Lower leg skin (tissue), 3 donors: ENCODE results near the gene TNIK.

Source experiments
- CTCF ChIP-seq, 3 donors: fragments of 450-650 bp; IDR thresholded peaks; one replicate each; pipeline ENCODE4 v1.5.1; 2016; ENCODE audit warnings: antibody characterized with exemption in 3 of 3, mild to moderate bottlenecking in 3 of 3, moderate library complexity in 2 of 3
- POLR2A ChIP-seq, 2 donors: fragments of 450-650 bp; IDR thresholded peaks; one replicate each; pipeline ENCODE4 v1.6.1; 2016 to 2017; ENCODE audit warnings: antibody characterized with exemption in 2 of 2, mild to moderate bottlenecking in 1 of 2, moderate library complexity in 1 of 2

GRCh38 chr3:171346582-171347300 is 113.5 kb downstream of the TNIK start:
- TF ChIP-seq POLR2A (IDR thresholded peaks at IDR 0.05) (no peak), CTCF (IDR thresholded peaks at IDR 0.05) (no peak)
